GM19397 (cell line): ENCODE measurements around the gene TGM4.

Experiments used
- ATAC-seq: cut with Tn5 transposase; IDR thresholded peaks from one replicate; pipeline ENCODE4 v1.9.1; 2021; ENCODE audit warnings: mild to moderate bottlenecking, moderate library complexity; ENCODE audit not compliant: unreplicated experiment

Gene TGM4

GRCh38 chr3:44950275-44950734 is 75.9 kb downstream of the TGM4 start:
- ATAC-seq = no peak

GRCh38 chr3:44952689-44953088 is 78.3 kb downstream of the TGM4 start:
- ATAC-seq = no peak

- no peak for ATAC-seq
Measured at GRCh38 chr3:44954304-44954703, 79.9 kb downstream of the TGM4 start.

GRCh38 chr3:44954962-44955361 is 80.6 kb downstream of the TGM4 start:
- ATAC-seq = no peak

GRCh38 chr3:44955917-44956316 is 81.5 kb downstream of the TGM4 start:
- no peak for ATAC-seq

GRCh38 chr3:44957986-44958385 is 83.6 kb downstream of the TGM4 start:
- no peak for ATAC-seq

- ATAC-seq = no peak
Measured at GRCh38 chr3:44958386-44958785, 84.0 kb downstream of the TGM4 start.

- no peak for ATAC-seq
Measured at GRCh38 chr3:44960387-44961026, 86.1 kb downstream of the TGM4 start.

GRCh38 chr3:44961888-44962287 is 87.5 kb downstream of the TGM4 start:
- ATAC-seq = no peak

GRCh38 chr3:44962621-44963393 is 88.4 kb downstream of the TGM4 start:
- ATAC-seq = no peak

- ATAC-seq = no peak
Measured at GRCh38 chr3:44963571-44964325, 89.3 kb downstream of the TGM4 start.
